K562 (cell line): ENCODE results near the gene TNFAIP6. TPM values are rescaled to one million over a fixed set of nuclear protein-coding genes. Genes with fewer than 3 reads are reported as not detected.
A peak's percentile ranks its signal among the peaks of the same experiment; 100 is the strongest.
"Not testable (repeated sequence)": the region's sequence is repeated elsewhere in the genome, so short reads cannot be mapped to it uniquely, and the experiment has no call there.

ENCODE experiments used
- ATAC-seq: fragments of 200-7000 bp; cut with Tn5 transposase; 3 replicates; pipeline ENCODE4 v1.9.1; 2020; ENCODE audit warnings: moderate library complexity
- BruUV-seq: library from RNA; stranded (reverse); fragments of 400-500 nt; replicated peaks from 2 replicates; lab custom pipeline; 2021; lab: Mats Ljungman, UMichigan
- CTCF ChIA-PET: fragments of 300-600 bp; formaldehyde crosslinking; extraction: SDS; loops from one replicate; lab custom pipeline; 2021; ENCODE audit warnings: low intra/inter-chr PET ratio; lab: Yijun Ruan, JAX
- POLR2A ChIA-PET: fragments of 300-600, 350-650 bp; sonication (Branson Sonifier 250); formaldehyde crosslinking; extraction: SDS; loops from one replicate; lab custom pipeline; 2021; ENCODE audit warnings: antibody characterized with exemption, inconsistent platforms; lab: Yijun Ruan, JAX
- DNase-seq, 4 experiments: peaks; one replicate each; pipeline versions ENCODE4 v3.0.0 to v3.0.0-alpha.2; 2011 to 2018; ENCODE audit warnings: low spot score in 3 of 4, mixed read lengths in 3 of 4; ENCODE audit errors: extremely low read depth in 1 of 4
- FAIRE-seq: peaks from 2 replicates; lab custom pipeline; 2011; peaks lifted over from hg19 to GRCh38; lab: Jason Lieb, UNC
- H2AFZ ChIP-seq: 2 replicates; pipeline ENCODE4 v1.6.0; 2011; ENCODE audit warnings: low read depth, low read length, control low read depth, inconsistent platforms
- H3K27ac ChIP-seq: fragments of 200-600 bp; 3 replicates; pipeline ENCODE4 v1.8.0; 2011; ENCODE audit warnings: low read depth, mild to moderate bottlenecking, control low read depth, inconsistent platforms, low read length, moderate library complexity, mixed read lengths; ENCODE audit errors: extremely low read depth
- H3K27me3 ChIP-seq, 2 experiments: fragments of 300-600 bp in 1 of 2; 2 replicates in 1 of 2; 3 replicates in 1 of 2; pipeline versions ENCODE4 v1.6.0 to v1.8.0; 2011; ENCODE audit warnings: inconsistent platforms in 2 of 2, low read length in 2 of 2, mild to moderate bottlenecking in 1 of 2, mixed read lengths in 1 of 2, moderate library complexity in 1 of 2; ENCODE audit not compliant: control insufficient read depth in 2 of 2, insufficient read depth in 2 of 2
- H3K36me3 ChIP-seq: fragments of 300-600 bp; 3 replicates; pipeline ENCODE4 v1.8.0; 2011; ENCODE audit warnings: mild to moderate bottlenecking, low read length, inconsistent platforms; ENCODE audit not compliant: control insufficient read depth, insufficient read depth
- H3K4me1 ChIP-seq, 2 experiments: fragments of 200-600 bp in 1 of 2; replicated peaks in 1 of 2; 2 replicates in 1 of 2; 3 replicates in 1 of 2; pipeline versions ENCODE4 v1.5.1 to v1.8.0; 2011; ENCODE audit warnings: inconsistent platforms in 2 of 2, low read length in 2 of 2, mild to moderate bottlenecking in 1 of 2, mixed read lengths in 1 of 2, moderate library complexity in 1 of 2; ENCODE audit not compliant: control insufficient read depth in 2 of 2, insufficient read depth in 2 of 2
- H3K4me2 ChIP-seq: 2 replicates; pipeline ENCODE4 v1.6.1; 2011; ENCODE audit warnings: low read length, control low read depth, inconsistent platforms, mixed read lengths; ENCODE audit not compliant: insufficient read depth
- H3K4me3 ChIP-seq: fragments of 200-600 bp; sonication (generic), shearing (Covaris generic); 2 replicates; pipeline ENCODE4 v1.5.1; 2016; ENCODE audit warnings: control low read depth, inconsistent platforms
- H3K79me2 ChIP-seq: fragments of 200-600 bp; 3 replicates; pipeline ENCODE4 v1.8.0; 2011; ENCODE audit warnings: low read length, inconsistent platforms; ENCODE audit not compliant: control insufficient read depth, insufficient read depth
- H3K9ac ChIP-seq, 2 experiments: 2 replicates each; pipeline versions ENCODE4 v1.6.0 to v1.6.1; 2011; ENCODE audit warnings: low read depth in 2 of 2, low read length in 2 of 2, control low read depth in 1 of 2, inconsistent platforms in 1 of 2, mild to moderate bottlenecking in 1 of 2, mixed read lengths in 1 of 2; ENCODE audit not compliant: insufficient read depth in 1 of 2
- H3K9me1 ChIP-seq: one replicate; pipeline ENCODE4 v1.6.0; 2011; ENCODE audit warnings: inconsistent platforms, mild to moderate bottlenecking, low read length, moderate library complexity; ENCODE audit not compliant: control insufficient read depth, insufficient read depth
- H3K9me3 ChIP-seq: replicated peaks from 2 replicates; pipeline ENCODE4 v1.5.1; 2011; ENCODE audit warnings: low read depth, low read length, inconsistent platforms; ENCODE audit not compliant: control insufficient read depth, insufficient read depth
- H4K20me1 ChIP-seq: replicated peaks from 2 replicates; pipeline ENCODE4 v1.6.1; 2011; ENCODE audit warnings: low read length, inconsistent platforms, mixed read lengths; ENCODE audit not compliant: control insufficient read depth, insufficient read depth
- EWSR1 ChIP-seq: fragments of 450-650 bp; IDR thresholded peaks from 2 replicates; pipeline ENCODE4 v1.6.1; 2018; ENCODE audit warnings: borderline replicate concordance, mild to moderate bottlenecking, low read depth, moderate library complexity; ENCODE audit not compliant: partially characterized antibody
- ZNF121 ChIP-seq: sonication (generic); formaldehyde crosslinking; conservative IDR thresholded peaks from 2 replicates; pipeline ENCODE4 v1.8.0; 2022; ENCODE audit warnings: missing genetic modification reagents
- WGBS: fragments of 100-300 bp; shearing (Covaris generic); methylation state at CpG from one replicate; pipeline ENCODE4 v1.1.6; 2016; ENCODE audit warnings: low coverage, mixed read lengths; ENCODE audit not compliant: insufficient coverage; ENCODE audit errors: missing lambda C conversion rate; 5-methylcytosine and 5-hydroxymethylcytosine counted together
- in situ Hi-C: fragments of 300-500 bp; cut with MboI; formaldehyde crosslinking; loops from 4 replicates; pipeline ENCODE4 v1.15.0; 2018; ENCODE audit warnings: inconsistent platforms, mixed read lengths
- intact Hi-C: fragments of 100-400 bp; cut with micrococcal nuclease; formaldehyde crosslinking; loops from 2 replicates; pipeline ENCODE4 v1.14.2; 2022
- polyA plus RNA-seq, 8 experiments: library from polyadenylated mRNA; depleted of rRNA in 4 of 8; stranded (reverse) in 5 of 8; unstranded in 3 of 8; fragments of >200 nt; fragmentation: Nextera tagmentation in 2 of 8; fragmentation: Illumina TruSeq in 1 of 8; extraction: Ambion mirVana in 2 of 8; extraction: Trizol in 1 of 8; gene quantifications; 2 replicates each; pipeline versions ENCODE4 v1.2.1 to v1.2.3, GENCODE V29; 2011 to 2014; ENCODE audit warnings: inconsistent platforms in 1 of 8, missing spikeins in 1 of 8
- total RNA-seq, 7 experiments: library from RNA; depleted of rRNA in 6 of 7; stranded (reverse); fragments of >200 nt in 6 of 7; fragmentation: Illumina TruSeq in 2 of 7; extraction: Trizol in 2 of 7; gene quantifications; 2 replicates each; pipeline versions ENCODE4 v1.2.1 to v1.2.3, GENCODE V29; 2011 to 2021; ENCODE audit warnings: low replicate concordance in 1 of 7

The TNFAIP6 gene
- total and polyA plus RNA-seq, 9 of the 15 experiments (the other 6 are each of a cell fraction or from before 2014, with no cell fraction given): 0.07 to 0.28 (median 0.08) TPM; not detected in 6

DNA sequence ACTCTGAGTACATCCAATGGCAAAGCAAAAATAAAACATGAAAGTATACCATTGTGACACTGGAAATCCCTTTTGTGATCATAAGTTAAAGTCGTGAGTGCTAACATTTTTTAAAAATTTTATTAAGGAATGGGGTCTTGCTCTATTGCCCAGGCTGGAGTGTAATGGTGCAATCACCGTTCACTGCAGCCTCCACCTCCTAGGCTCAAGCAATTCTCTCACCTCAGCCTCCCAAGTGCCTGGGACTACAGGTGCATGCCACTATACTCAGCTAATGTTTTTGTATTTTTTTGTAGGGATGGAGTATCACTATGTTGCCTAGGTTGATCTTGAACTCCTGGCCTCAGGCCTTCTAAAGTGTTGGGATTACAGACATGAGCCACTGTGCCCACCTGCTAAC is 14.3 kb upstream of the TNFAIP6 start:
- H3K4me1 ChIP-seq: peaks cover 0 to 8% of the 10 kb centered on the region in 2 experiments; a peak in 1 of 5 replicates
- no peak overlapping the region for H3K9ac ChIP-seq
- FAIRE-seq: no peak
- TF ChIP-seq ZNF121 (peak; percentile 71), EWSR1 (no peak)
- TF ChIP-seq, all 486 proteins: peak for 1
- ATAC-seq (no peak), DNase-seq (no peak)
- no peaks in the 10 kb centered on the region for H3K27me3 ChIP-seq
- H3K27ac ChIP-seq: no peak overlapping the region
- no peaks in the 10 kb centered on the region for H3K79me2 ChIP-seq
- POLR2A ChIA-PET: no interaction called here
- CTCF ChIA-PET: no interaction called here
- in situ Hi-C loops: no loop called here
- 0% methylated on average over 2 of the region's 2 CpGs for WGBS
- no peak overlapping the region for H3K4me3 ChIP-seq
- no peaks in the 10 kb centered on the region for H3K9me3 ChIP-seq
- intact Hi-C loops: no loop called here
- H3K9me1 ChIP-seq: no peaks in the 10 kb centered on the region
- no TSS peak for BruUV-seq
- no peak overlapping the region for H2AFZ ChIP-seq
- no peaks in the 10 kb centered on the region for H4K20me1 ChIP-seq
- H3K36me3 ChIP-seq: no peaks in the 10 kb centered on the region
- H3K4me2 ChIP-seq: no peak overlapping the region

DNA sequence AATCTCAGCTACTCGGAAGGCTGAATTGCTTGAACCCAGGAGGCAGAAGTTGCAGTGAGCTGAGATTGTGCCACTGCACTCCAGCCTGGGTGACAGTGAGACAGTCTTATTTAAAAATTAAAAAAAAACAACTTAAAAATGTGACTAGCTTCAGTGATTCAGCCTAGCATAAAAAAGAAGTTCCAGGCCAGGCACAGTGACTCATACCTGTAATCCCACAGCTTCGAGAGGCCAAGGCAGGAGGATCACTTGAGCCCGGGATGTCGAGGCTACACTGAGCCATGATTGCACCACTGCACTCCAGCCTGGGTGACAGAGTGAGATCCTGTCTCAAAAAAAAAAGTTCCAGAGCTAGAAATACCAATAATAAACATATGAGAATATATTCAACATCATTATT is 13.2 kb upstream of the TNFAIP6 start:
- CTCF ChIA-PET, H3K9ac ChIP-seq, H3K79me2 ChIP-seq, H3K27ac ChIP-seq, intact Hi-C loops, H3K9me1 ChIP-seq, H3K9me3 ChIP-seq, H4K20me1 ChIP-seq, ATAC-seq, BruUV-seq, H3K4me2 ChIP-seq, H3K36me3 ChIP-seq, H3K4me1 ChIP-seq, H2AFZ ChIP-seq, H3K27me3 ChIP-seq, FAIRE-seq, H3K4me3 ChIP-seq, in situ Hi-C loops, DNase-seq: not testable (repeated sequence)
- POLR2A ChIA-PET: interaction anchor here (0.6 to 1.0 kb wide), 2 partner anchors 24 to 25 kb away, joined by 3 read pairs; no protein-coding TSS in a partner anchor
- WGBS: 17% methylated on average over 4 of the region's 4 CpGs
